ENCODE measurements around the gene DBNDD1.

DNA sequence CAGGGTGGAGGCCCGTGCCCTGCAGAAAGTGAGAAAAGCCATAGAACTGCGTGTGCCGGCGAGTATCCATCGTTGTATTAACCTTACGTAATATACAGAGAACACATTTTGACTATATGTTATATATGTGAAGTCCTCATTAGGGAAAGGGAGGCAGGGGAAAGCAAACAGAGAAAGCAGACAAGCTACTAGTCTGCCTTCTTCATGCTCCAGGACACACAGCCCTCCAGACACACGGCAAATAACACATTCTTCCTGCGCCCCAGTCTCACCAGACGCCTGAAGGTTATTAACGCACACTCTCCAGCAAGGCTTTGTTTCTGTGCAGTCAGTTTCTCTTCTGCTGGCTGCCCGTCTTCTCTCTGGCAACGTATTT, 29.1 kb upstream of the DBNDD1 start:
- TF ChIP-seq POLR2AphosphoS5 (IDR thresholded peaks at IDR 0.05) (no peak), CTCF (IDR thresholded peaks at IDR 0.05) (no peak), EP300 (IDR thresholded peaks at IDR 0.05) (no peak), POLR2A (IDR thresholded peaks at IDR 0.05; ENCODE audit: low read depth) (no peak)
